ENCODE measurements around the gene NPPA. TPM values are rescaled to one million over a fixed set of nuclear protein-coding genes. Genes with fewer than 3 reads are reported as not detected.
A peak's percentile ranks its signal among the peaks of the same experiment; 100 is the strongest.

The NPPA gene
- polyA plus RNA-seq, 4 donors, result 0.22 to 0.44 (median 0.24) TPM; not detected in 1

GRCh38 chr1:11845641-11846335 is 1.8 kb downstream of the NPPA start:
- peak in 3 of 4 donors; percentile 30 to 44 (median 38) for DNase-seq (ENCODE audit: low read depth in 4 of 4, low spot score in 3 of 4)

- DNase-seq (ENCODE audit: low read depth in 4 of 4, low spot score in 3 of 4), result peak in 3 of 4 donors; percentile 12 to 15 (median 14)
Observed at GRCh38 chr1:11842154-11843041, 5.2 kb downstream of the NPPA start.

GRCh38 chr1:11841245-11842153 is 6.1 kb downstream of the NPPA start:
- no peak for DNase-seq (ENCODE audit: low read depth in 4 of 4, low spot score in 3 of 4)

GRCh38 chr1:11839727-11840705 is 7.6 kb downstream of the NPPA start:
- no peak for DNase-seq (ENCODE audit: low read depth in 4 of 4, low spot score in 3 of 4)

GRCh38 chr1:11838349-11839272 is 9.0 kb downstream of the NPPA start:
- peak; percentile 12 to 41 (median 22) for DNase-seq (ENCODE audit: low read depth in 4 of 4, low spot score in 3 of 4)

- DNase-seq (ENCODE audit: low read depth in 4 of 4, low spot score in 3 of 4), result no peak
Observed at GRCh38 chr1:11837767-11838348, 9.7 kb downstream of the NPPA start.

GRCh38 chr1:11836955-11837766 is 10.4 kb downstream of the NPPA start:
- DNase-seq (ENCODE audit: low read depth in 4 of 4, low spot score in 3 of 4), result no peak

- no peak for DNase-seq (ENCODE audit: low read depth in 4 of 4, low spot score in 3 of 4)
Observed at GRCh38 chr1:11835441-11836225, 11.9 kb downstream of the NPPA start.

GRCh38 chr1:11833900-11834299 is 13.7 kb downstream of the NPPA start:
- DNase-seq (ENCODE audit: low read depth in 4 of 4, low spot score in 3 of 4), result no peak

GRCh38 chr1:11833497-11833896 is 14.1 kb downstream of the NPPA start:
- no peak for DNase-seq (ENCODE audit: low read depth in 4 of 4, low spot score in 3 of 4)

- DNase-seq (ENCODE audit: low read depth in 4 of 4, low spot score in 3 of 4), result no peak
Observed at GRCh38 chr1:11831945-11832725, 15.4 kb downstream of the NPPA start.

GRCh38 chr1:11828511-11828910 is 19.1 kb downstream of the NPPA start:
- DNase-seq (ENCODE audit: low read depth in 4 of 4, low spot score in 3 of 4), result no peak

- no peak for DNase-seq (ENCODE audit: low read depth in 4 of 4, low spot score in 3 of 4)
Observed at GRCh38 chr1:11826946-11827345, 20.6 kb downstream of the NPPA start.

GRCh38 chr1:11825131-11825530 is 22.5 kb downstream of the NPPA start:
- no peak for DNase-seq (ENCODE audit: low read depth in 4 of 4, low spot score in 3 of 4)

- no peak for DNase-seq (ENCODE audit: low read depth in 4 of 4, low spot score in 3 of 4)
Observed at GRCh38 chr1:11823366-11824137, 24.0 kb downstream of the NPPA start.

Measured in right renal pelvis (tissue), 4 donors.